GM23248 (cell line): ENCODE data around the gene CHRD. TPM values are rescaled to one million over a fixed set of nuclear protein-coding genes. Genes with fewer than 3 reads are reported as not detected.
"Not testable (repeated sequence)": the region's sequence is repeated elsewhere in the genome, so short reads cannot be mapped to it uniquely, and the experiment has no call there.

Source experiments
- DNase-seq: peaks from one replicate; pipeline ENCODE4 v3.0.0-alpha.2; 2015
- H2AFZ ChIP-seq: fragments of 200-600 bp; sonication (generic); 2 replicates; pipeline ENCODE4 v1.6.1; 2016; ENCODE audit warnings: antibody characterized with exemption
- H3F3A ChIP-seq: fragments of 200-600 bp; sonication (generic); 2 replicates; pipeline ENCODE4 v1.6.1; 2016; ENCODE audit warnings: mild to moderate bottlenecking, antibody characterized with exemption, mixed run types; ENCODE audit not compliant: insufficient read depth
- H3K27ac ChIP-seq: fragments of 200-600 bp; sonication (generic); 2 replicates; pipeline ENCODE4 v1.5.1; 2016; ENCODE audit warnings: mild to moderate bottlenecking
- H3K27me3 ChIP-seq: fragments of 200-600 bp; sonication (generic); replicated peaks from 2 replicates; pipeline ENCODE4 v1.6.1; 2016; ENCODE audit warnings: mild to moderate bottlenecking; ENCODE audit not compliant: insufficient read depth
- H3K36me3 ChIP-seq: fragments of 200-600 bp; sonication (generic); 2 replicates; pipeline ENCODE4 v1.6.1; 2016; ENCODE audit warnings: low read depth, mild to moderate bottlenecking
- H3K4me1 ChIP-seq: fragments of 200-600 bp; sonication (generic); 2 replicates; pipeline ENCODE4 v1.6.1; 2016; ENCODE audit warnings: mild to moderate bottlenecking; ENCODE audit not compliant: insufficient read depth
- H3K4me2 ChIP-seq: fragments of 200-600 bp; sonication (generic); one replicate; pipeline ENCODE4 v1.6.1; 2016; ENCODE audit warnings: mild to moderate bottlenecking; ENCODE audit not compliant: unreplicated experiment
- H3K4me3 ChIP-seq: fragments of 200-600 bp; sonication (generic); 2 replicates; pipeline ENCODE4 v1.5.1; 2016; ENCODE audit warnings: mild to moderate bottlenecking
- H3K79me2 ChIP-seq: fragments of 200-600 bp; sonication (generic); 2 replicates; pipeline ENCODE4 v1.6.1; 2016; ENCODE audit warnings: mild to moderate bottlenecking; ENCODE audit not compliant: insufficient read depth
- H3K9ac ChIP-seq: fragments of 200-600 bp; sonication (generic); 2 replicates; pipeline ENCODE4 v1.6.1; 2016; ENCODE audit warnings: mild to moderate bottlenecking
- H3K9me2 ChIP-seq: fragments of 200-600 bp; sonication (generic); 2 replicates; pipeline ENCODE4 v1.6.1; 2016; ENCODE audit warnings: mixed run types, mild to moderate bottlenecking, moderate library complexity; ENCODE audit not compliant: insufficient read depth
- H3K9me3 ChIP-seq: fragments of 200-600 bp; sonication (generic); one replicate; pipeline ENCODE4 v1.6.1; 2017; ENCODE audit warnings: low read depth
- H4K20me1 ChIP-seq: fragments of 200-600 bp; sonication (generic); 2 replicates; pipeline ENCODE4 v1.6.0; 2016; ENCODE audit not compliant: insufficient read depth
- EZH2 ChIP-seq: fragments of 200-600 bp; sonication (generic); IDR thresholded peaks from 2 replicates; pipeline ENCODE4 v1.6.1; 2018; ENCODE audit warnings: antibody characterized with exemption, mild to moderate bottlenecking; ENCODE audit not compliant: insufficient read depth, poor library complexity, severe bottlenecking
- EZH2phosphoT487 ChIP-seq: fragments of 200-600 bp; sonication (generic); IDR thresholded peaks from 2 replicates; pipeline ENCODE4 v1.6.1; 2018; ENCODE audit warnings: antibody characterized with exemption, moderate library complexity, mild to moderate bottlenecking, low read depth; ENCODE audit not compliant: insufficient read depth
- WGBS, 2 experiments: methylation state at CpG; one replicate each; pipeline ENCODE4 v1.1.6; 2015 to 2017; ENCODE audit warnings: low lambda C conversion rate in 2 of 2, low coverage in 1 of 2; ENCODE audit errors: missing lambda C conversion rate in 2 of 2; 5-methylcytosine and 5-hydroxymethylcytosine counted together
- in situ Hi-C: fragments of 300-500 bp; cut with MboI; formaldehyde crosslinking; loops from 2 replicates; pipeline ENCODE4 v1.15.0; 2020
- polyA plus RNA-seq: library from polyadenylated mRNA; unstranded; fragments of >200 nt; fragmentation: Nextera tagmentation; extraction: Ambion mirVana; gene quantifications from 2 replicates; pipeline ENCODE4 v1.2.1, GENCODE V29; 2016
- total RNA-seq: library from RNA; depleted of rRNA; stranded (reverse); fragments of >200 nt; shearing (Covaris generic); gene quantifications from 2 replicates; pipeline ENCODE4 v1.2.3, GENCODE V29; 2014

CHRD gene
- total and polyA plus RNA-seq, 2 experiments from 2014 or later: 0.15 to 0.22 TPM

GRCh38 chr3:184426691-184427141, 46.9 kb downstream of the CHRD start:
- DNase-seq: no peak
- no peaks in the 10 kb centered on the region for H3K36me3 ChIP-seq
- H3K4me1 ChIP-seq: no peaks in the 10 kb centered on the region
- no peaks in the 10 kb centered on the region for H3K79me2 ChIP-seq
- peaks cover 3% of the 10 kb centered on the region for H3K27me3 ChIP-seq
- no peaks in the 10 kb centered on the region for H4K20me1 ChIP-seq
- in situ Hi-C loops: no loop called here
- no peaks in the 10 kb centered on the region for H3F3A ChIP-seq
- H3K27ac ChIP-seq: no peak overlapping the region
- no peak overlapping the region for H3K4me3 ChIP-seq
- no peak overlapping the region for H3K4me2 ChIP-seq
- TF ChIP-seq EZH2phosphoT487 (no peak), EZH2 (no peak)
- no peaks in the 10 kb centered on the region for H3K9me2 ChIP-seq
- H2AFZ ChIP-seq: no peak overlapping the region
- no peak overlapping the region for H3K9ac ChIP-seq
- H3K9me3 ChIP-seq: no peaks in the 10 kb centered on the region
- WGBS, 2 experiments: 82 to 85% methylated on average over 12 of the region's 12 CpGs

DNA sequence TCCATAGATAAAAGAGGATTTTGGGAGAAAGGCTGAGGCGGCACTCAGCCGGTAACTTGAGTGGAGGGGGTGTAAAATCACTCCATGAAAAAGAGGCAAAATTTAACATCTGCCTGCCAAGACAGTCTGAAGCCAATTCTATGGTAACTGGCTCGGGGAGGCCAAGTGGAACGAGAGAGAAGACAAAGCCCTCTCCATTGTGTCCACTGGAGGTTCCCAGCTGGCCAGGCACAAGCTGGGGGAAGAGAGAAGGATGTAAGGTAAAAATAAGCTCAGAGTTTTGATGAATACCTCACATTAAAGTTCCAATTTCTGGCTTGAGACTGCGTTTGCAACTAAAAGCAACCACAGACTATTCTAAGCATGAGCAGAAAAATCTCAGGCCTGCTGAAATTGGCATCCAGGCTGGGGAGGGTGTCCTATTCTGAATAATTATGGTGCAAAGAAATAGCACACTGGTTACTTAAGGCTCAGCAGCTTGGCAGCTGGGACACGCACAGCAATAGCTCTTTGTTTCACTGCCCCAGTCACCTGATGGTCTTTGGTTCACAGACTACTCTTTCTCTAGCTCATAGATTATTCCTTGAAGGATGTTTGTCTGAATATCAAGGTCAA, 48.8 kb downstream of the CHRD start:
- DNase-seq: peak; percentile 49
- Histone ChIP-seq H3K36me3 (no peaks in the 10 kb centered on the region), H2AFZ (no peak overlapping the region), H3K27ac (no peak overlapping the region), H3K9me3 (no peaks in the 10 kb centered on the region), H3K9ac (no peak overlapping the region), H3K27me3 (peaks cover 4% of the 10 kb centered on the region; the same call in 1 of the 2 replicates), H3F3A (no peaks in the 10 kb centered on the region), H3K4me3 (no peak overlapping the region), H3K79me2 (no peaks in the 10 kb centered on the region), H3K9me2 (no peaks in the 10 kb centered on the region), H3K4me1 (no peaks in the 10 kb centered on the region), H3K4me2 (no peak overlapping the region), H4K20me1 (no peaks in the 10 kb centered on the region)
- in situ Hi-C loops: no loop called here
- 6 to 8% methylated on average over 6 of the region's 6 CpGs for WGBS, 2 experiments
- TF ChIP-seq EZH2: no peak
- TF ChIP-seq EZH2phosphoT487: no peak

DNA sequence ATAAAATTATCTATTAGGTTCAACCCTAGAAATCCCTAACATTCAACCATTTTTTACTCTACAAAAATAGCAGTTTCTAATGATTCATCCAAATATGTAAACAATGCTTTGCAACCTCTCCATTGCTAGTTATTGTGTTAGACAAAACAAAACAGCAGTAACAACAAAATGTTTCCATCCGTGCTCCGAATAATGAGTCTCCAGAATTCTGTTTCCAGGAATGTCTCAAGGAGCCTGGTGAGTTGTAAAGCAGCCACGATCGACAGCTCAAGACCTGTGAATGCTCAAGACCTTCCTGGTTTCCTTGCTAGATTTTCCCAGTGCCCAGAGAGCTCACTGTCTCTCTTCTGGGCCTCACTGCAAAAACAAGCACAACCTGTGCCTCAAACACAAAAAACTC, 49.9 kb downstream of the CHRD start:
- Histone ChIP-seq H3K4me1 (no peaks in the 10 kb centered on the region), H3K4me2 (no peak overlapping the region), H3F3A (no peaks in the 10 kb centered on the region), H3K79me2 (no peaks in the 10 kb centered on the region), H3K27ac (no peak overlapping the region), H3K27me3 (peaks cover 4% of the 10 kb centered on the region; the same call in 1 of the 2 replicates), H3K4me3 (no peak overlapping the region), H3K9me2 (no peaks in the 10 kb centered on the region), H3K9ac (no peak overlapping the region), H2AFZ (no peak overlapping the region), H4K20me1 (no peaks in the 10 kb centered on the region), H3K36me3 (no peaks in the 10 kb centered on the region), H3K9me3 (no peaks in the 10 kb centered on the region)
- TF ChIP-seq EZH2: no peak
- TF ChIP-seq EZH2phosphoT487: no peak
- peak; percentile 9 for DNase-seq
- 48 to 55% methylated on average over 4 of the region's 4 CpGs for WGBS, 2 experiments
- in situ Hi-C loops: no loop called here

DNA sequence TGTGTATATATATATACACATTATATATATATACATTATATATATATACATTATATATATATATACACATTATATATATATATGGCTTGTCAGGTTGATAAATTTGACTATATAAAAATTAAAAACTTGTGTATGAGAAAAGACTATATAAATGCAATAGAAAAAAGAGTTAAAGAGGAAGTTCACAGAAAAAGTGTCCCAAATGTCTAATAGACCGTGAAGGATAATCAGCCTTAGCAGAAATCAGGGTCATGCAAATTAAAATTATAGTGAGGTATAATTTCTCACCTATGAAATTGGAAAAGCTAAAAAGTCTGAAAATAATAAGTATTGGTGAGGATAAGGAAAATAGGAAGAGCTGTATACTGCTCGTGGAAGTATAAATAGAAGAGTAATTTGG, 51.1 kb downstream of the CHRD start:
- H3K4me3 ChIP-seq: no peak overlapping the region
- DNase-seq: no peak
- H3K9me3 ChIP-seq: no peaks in the 10 kb centered on the region
- TF ChIP-seq EZH2 (no peak), EZH2phosphoT487 (no peak)
- no peaks in the 10 kb centered on the region for H3F3A ChIP-seq
- H3K4me1 ChIP-seq: no peaks in the 10 kb centered on the region
- H3K36me3 ChIP-seq: no peaks in the 10 kb centered on the region
- 49 to 64% methylated on average over 2 of the region's 2 CpGs for WGBS, 2 experiments
- no peaks in the 10 kb centered on the region for H3K9me2 ChIP-seq
- no peaks in the 10 kb centered on the region for H3K79me2 ChIP-seq
- H3K27ac ChIP-seq: no peak overlapping the region
- H3K4me2 ChIP-seq: no peak overlapping the region
- no peak overlapping the region for H3K9ac ChIP-seq
- no peak overlapping the region for H2AFZ ChIP-seq
- peaks cover 4% of the 10 kb centered on the region; the same call in 1 of the 2 replicates for H3K27me3 ChIP-seq
- in situ Hi-C loops: no loop called here
- H4K20me1 ChIP-seq: no peaks in the 10 kb centered on the region

DNA sequence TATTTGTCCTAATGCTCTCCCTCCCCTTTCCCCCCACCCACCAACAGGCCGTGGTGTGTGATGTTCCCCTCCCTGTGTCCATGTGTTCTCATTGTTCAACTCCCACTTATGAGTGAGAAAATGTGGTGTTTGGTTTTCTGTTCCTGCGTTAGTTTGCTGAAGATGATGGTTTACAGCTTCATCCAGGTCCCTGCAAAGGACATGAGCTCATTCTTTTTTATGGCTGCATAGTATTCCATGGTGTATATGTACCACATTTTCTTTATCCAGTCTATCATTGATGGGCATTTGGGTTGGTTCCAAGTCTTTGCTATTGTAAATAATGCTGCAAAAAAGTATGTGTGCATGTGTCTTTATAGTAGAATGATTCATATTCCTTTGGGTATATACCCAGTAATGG, 53.3 kb downstream of the CHRD start:
- in situ Hi-C loops, H3K79me2 ChIP-seq, H3K4me1 ChIP-seq, H3K9ac ChIP-seq, H3K9me3 ChIP-seq, H3F3A ChIP-seq, DNase-seq, H3K27me3 ChIP-seq, H3K36me3 ChIP-seq, H3K9me2 ChIP-seq, H3K4me2 ChIP-seq, H2AFZ ChIP-seq, H4K20me1 ChIP-seq, H3K27ac ChIP-seq, H3K4me3 ChIP-seq: not testable (repeated sequence)
- WGBS, 2 experiments: 39 to 43% methylated on average over 2 of the region's 2 CpGs
